Breast epithelium (tissue), 4 donors: ENCODE data around the gene WDR54. TPM values are rescaled to one million over a fixed set of nuclear protein-coding genes. Genes with fewer than 3 reads are reported as not detected.
"Not testable (repeated sequence)": the region's sequence is repeated elsewhere in the genome, so short reads cannot be mapped to it uniquely, and the experiment has no call there.

Experiments
- DNase-seq, 2 donors: peaks; one replicate each; pipeline ENCODE4 v3.0.0-alpha.2; 2019; ENCODE audit warnings: low spot score in 2 of 2
- H3K27ac ChIP-seq, 2 donors: fragments of 200-600 bp; sonication (generic) in 1 of 2; one replicate each; pipeline ENCODE4 v1.5.1; 2016 to 2019; ENCODE audit warnings: mild to moderate bottlenecking in 1 of 2
- H3K27me3 ChIP-seq, 2 donors: fragments of 200-600 bp; sonication (generic) in 1 of 2; one replicate each; pipeline versions ENCODE4 v1.5.1 to v1.6.0; 2017 to 2019; ENCODE audit warnings: control low read depth in 1 of 2, mild to moderate bottlenecking in 1 of 2
- H3K36me3 ChIP-seq: fragments of 200-600 bp; one replicate; pipeline ENCODE4 v1.5.1; 2019
- H3K4me1 ChIP-seq, 2 donors: fragments of 200-600 bp; sonication (generic); one replicate each; pipeline ENCODE4 v1.5.1; 2016 to 2019; ENCODE audit warnings: control low read depth in 1 of 2
- H3K4me3 ChIP-seq, 3 donors: fragments of 200-600 bp; sonication (generic); 1 replicate in 2 of 3; 2 replicates in 1 of 3; pipeline ENCODE4 v1.5.1; 2016 to 2019; ENCODE audit warnings: mild to moderate bottlenecking in 3 of 3, moderate library complexity in 2 of 3
- H3K9me3 ChIP-seq, 2 donors: fragments of 200-600 bp; sonication (generic) in 1 of 2; one replicate each; pipeline ENCODE4 v1.5.1; 2016 to 2019; ENCODE audit warnings: control low read depth in 1 of 2
- CTCF ChIP-seq, 3 donors: fragments of 450-650 bp; IDR thresholded peaks; one replicate each; pipeline ENCODE4 v1.5.1; 2016 to 2017; ENCODE audit warnings: antibody characterized with exemption in 3 of 3, mild to moderate bottlenecking in 3 of 3, moderate library complexity in 3 of 3
- POLR2A ChIP-seq: fragments of 450-650 bp; IDR thresholded peaks from one replicate; pipeline ENCODE4 v1.6.1; 2016; ENCODE audit warnings: antibody characterized with exemption, mild to moderate bottlenecking, moderate library complexity
- POLR2AphosphoS5 ChIP-seq, 3 donors: sonication (generic); formaldehyde crosslinking; IDR thresholded peaks; one replicate each; pipeline ENCODE4 v1.6.1; 2017; ENCODE audit warnings: antibody characterized with exemption in 3 of 3
- intact Hi-C: fragments of 100-400 bp; cut with DNase I; formaldehyde crosslinking; loops from one replicate; pipeline ENCODE4 v1.15.1; 2023; ENCODE audit warnings: low total_unique reads
- total RNA-seq, 3 donors: library from RNA; depleted of rRNA; stranded (reverse); fragments of >200 nt; gene quantifications; one replicate each; pipeline ENCODE4 v1.1.0, GENCODE V29; 2016

The WDR54 gene
- total RNA-seq, 3 donors from 2014 or later, result 6.7 to 13.1 (median 9.4) TPM

DNA sequence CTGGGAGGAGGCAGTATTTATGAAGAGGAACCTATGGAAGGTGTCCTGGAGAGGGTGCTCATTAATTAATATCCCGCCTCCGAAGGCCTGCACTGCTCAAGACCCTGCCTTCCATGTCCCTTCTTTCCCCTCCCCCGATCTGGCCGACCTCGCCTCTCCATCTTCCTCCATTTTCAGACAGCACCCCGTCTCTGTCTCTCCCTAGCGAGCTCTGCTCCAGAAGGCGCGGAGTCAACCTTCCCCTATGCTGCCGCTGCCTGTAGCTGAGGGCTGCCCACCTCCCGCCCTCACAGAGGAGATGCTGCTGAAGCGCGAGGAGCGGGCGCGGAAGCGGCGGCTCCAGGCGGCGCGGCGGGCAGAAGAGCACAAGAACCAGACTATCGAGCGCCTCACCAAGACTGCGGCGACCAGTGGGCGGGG, 35.6 kb downstream of the WDR54 start:
- H3K27me3 ChIP-seq, result no peaks in the 10 kb centered on the region
- intact Hi-C loops, result no loop called here
- H3K4me1 ChIP-seq, result peaks cover 9 to 16% of the 10 kb centered on the region in 2 donors
- H3K9me3 ChIP-seq, result no peaks in the 10 kb centered on the region
- TF ChIP-seq POLR2A, result no peak
- no peak for TF ChIP-seq POLR2AphosphoS5 (IDR thresholded peaks at IDR 0.05)
- no peak for TF ChIP-seq CTCF (IDR thresholded peaks at IDR 0.05)
- H3K4me3 ChIP-seq, result peak overlapping the region; percentile 69 to 87 (median 71)
- peak overlapping the region; percentile 98 to 99 for H3K27ac ChIP-seq
- H3K36me3 ChIP-seq, result no peaks in the 10 kb centered on the region
- no peak for DNase-seq

DNA sequence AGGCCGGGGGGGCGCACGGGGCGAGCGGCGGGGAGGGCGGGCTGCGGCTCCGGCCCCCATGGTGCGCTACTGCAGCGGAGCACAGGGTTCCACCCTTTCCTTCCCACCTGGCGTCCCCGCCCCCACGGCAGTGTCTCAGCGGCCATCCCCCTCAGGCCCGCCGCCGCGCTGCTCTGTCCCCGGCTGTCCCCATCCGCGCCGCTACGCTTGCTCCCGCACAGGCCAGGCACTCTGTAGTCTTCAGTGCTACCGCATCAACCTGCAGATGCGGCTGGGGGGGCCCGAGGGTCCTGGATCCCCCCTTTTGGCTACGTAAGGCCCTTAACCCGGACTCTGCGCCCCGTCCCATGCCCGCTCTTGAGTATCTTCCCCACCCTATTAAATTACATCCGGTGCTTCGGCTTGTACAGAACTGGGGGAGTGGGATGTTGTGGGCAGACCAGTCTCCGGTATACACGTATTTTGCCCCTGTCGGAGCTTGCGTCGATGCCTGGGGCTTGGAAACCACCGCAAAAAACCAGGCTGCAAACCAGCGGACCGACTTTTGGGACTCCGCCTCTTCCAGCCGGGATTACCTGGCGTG, 36.1 kb downstream of the WDR54 start:
- peak; percentile 62 to 78 for DNase-seq
- intact Hi-C loops, result no loop called here
- H3K27me3 ChIP-seq, result no peaks in the 10 kb centered on the region
- H3K9me3 ChIP-seq, result no peaks in the 10 kb centered on the region
- H3K36me3 ChIP-seq, result no peaks in the 10 kb centered on the region
- H3K4me1 ChIP-seq, result peaks cover 9 to 16% of the 10 kb centered on the region in 2 donors
- H3K27ac ChIP-seq, result peak overlapping the region; percentile 98 to 99
- TF ChIP-seq POLR2A (peak; percentile 80), POLR2AphosphoS5 (IDR thresholded peaks at IDR 0.05) (peak in 2 of 3 donors; percentile 72 to 83), CTCF (IDR thresholded peaks at IDR 0.05) (peak in 1 of 3 donors; percentile 13)
- peak overlapping the region; percentile 69 to 87 (median 71) for H3K4me3 ChIP-seq

- peak; percentile 11 for TF ChIP-seq POLR2A
- peak in 2 of 3 donors; percentile 30 to 45 for TF ChIP-seq POLR2AphosphoS5 (IDR thresholded peaks at IDR 0.05)
- TF ChIP-seq CTCF (IDR thresholded peaks at IDR 0.05), result no peak
- DNase-seq, result peak; percentile 99 to 100
- H3K9me3 ChIP-seq, result no peaks in the 10 kb centered on the region
- peaks cover 9 to 16% of the 10 kb centered on the region in 2 donors for H3K4me1 ChIP-seq
- intact Hi-C loops, result no loop called here
- peak within 1 kb of the TSS; percentile 69 to 87 (median 71) for H3K4me3 ChIP-seq
- H3K27ac ChIP-seq, result peak within 1 kb of the TSS; percentile 98 to 99
- no peaks in the 10 kb centered on the region for H3K27me3 ChIP-seq
- H3K36me3 ChIP-seq, result no peaks in the 10 kb centered on the region
Observed at GRCh38 chr2:74458132-74458937, 36.8 kb downstream of the WDR54 start, which contains the start of gene WBP1. Gene WBP1, plus strand, starts transcription at chr2:74458438. Its CDS starts 165 bp downstream, at chr2:74458603.

- Histone ChIP-seq H3K36me3 (no peaks in the 10 kb centered on the region), H3K27ac (peak overlapping the region; percentile 90 to 98), H3K4me3 (peak overlapping the region; percentile 69 to 87 (median 71)), H3K27me3 (no peaks in the 10 kb centered on the region), H3K4me1 (peaks cover 9 to 18% of the 10 kb centered on the region in 2 donors), H3K9me3 (no peaks in the 10 kb centered on the region)
- intact Hi-C loops, result no loop called here
- no peak for DNase-seq
- no peak for TF ChIP-seq POLR2AphosphoS5 (IDR thresholded peaks at IDR 0.05)
Observed at GRCh38 chr2:74458938-74459363, 37.4 kb downstream of the WDR54 start.

GRCh38 chr2:74459503-74460118, 38.1 kb downstream of the WDR54 start:
- H3K4me3 ChIP-seq, result peak overlapping the region in 2 of 3 donors; percentile 69 to 87
- H3K36me3 ChIP-seq, intact Hi-C loops, H3K9me3 ChIP-seq, H3K27ac ChIP-seq, DNase-seq, H3K27me3 ChIP-seq: not testable (repeated sequence)
- H3K4me1 ChIP-seq, result peaks cover 13 to 24% of the 10 kb centered on the region in 2 donors

DNA sequence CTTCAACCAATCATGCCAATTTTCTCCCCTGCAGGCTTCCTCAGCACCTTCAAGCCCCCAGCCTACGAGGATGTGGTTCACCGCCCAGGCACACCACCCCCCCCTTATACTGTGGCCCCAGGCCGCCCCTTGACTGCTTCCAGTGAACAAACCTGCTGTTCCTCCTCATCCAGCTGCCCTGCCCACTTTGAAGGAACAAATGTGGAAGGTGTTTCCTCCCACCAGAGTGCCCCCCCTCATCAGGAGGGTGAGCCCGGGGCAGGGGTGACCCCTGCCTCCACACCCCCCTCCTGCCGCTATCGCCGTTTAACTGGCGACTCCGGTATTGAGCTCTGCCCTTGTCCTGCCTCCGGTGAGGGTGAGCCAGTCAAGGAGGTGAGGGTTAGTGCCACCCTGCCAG, 38.7 kb downstream of the WDR54 start:
- H3K27me3 ChIP-seq, H3K27ac ChIP-seq, H3K36me3 ChIP-seq, intact Hi-C loops, H3K9me3 ChIP-seq, DNase-seq, H3K4me3 ChIP-seq: not testable (repeated sequence)
- H3K4me1 ChIP-seq, result peaks cover 13 to 24% of the 10 kb centered on the region in 2 donors
